Neural cell (in vitro differentiated cells): ENCODE results near the gene ABHD14A. TPM values are rescaled to one million over a fixed set of nuclear protein-coding genes. Genes with fewer than 3 reads are reported as not detected.

Experiments
- H2AFZ ChIP-seq: fragments of 200-600, 300-800 bp; sonication (generic), shearing (Covaris generic); 2 replicates; pipeline ENCODE4 v1.6.0; 2014; ENCODE audit warnings: low read depth, mild to moderate bottlenecking, antibody characterized with exemption, low read length, moderate library complexity
- H3F3A ChIP-seq: fragments of 200-600 bp; shearing (Covaris generic); 2 replicates; pipeline ENCODE4 v1.6.1; 2016; ENCODE audit warnings: mild to moderate bottlenecking, moderate library complexity, mixed read lengths, antibody characterized with exemption, low read length; ENCODE audit not compliant: insufficient read depth, poor library complexity, severe bottlenecking
- H3K27ac ChIP-seq: fragments of 200-600, 300-800 bp; sonication (generic), shearing (Covaris generic); 2 replicates; pipeline ENCODE4 v1.5.1; 2014; ENCODE audit warnings: mild to moderate bottlenecking, low read length, moderate library complexity
- H3K27me3 ChIP-seq: fragments of 300-800, 200-600 bp; sonication (generic), shearing (Covaris generic); 2 replicates; pipeline ENCODE4 v1.6.0; 2014; ENCODE audit warnings: mild to moderate bottlenecking, low read depth, low read length, moderate library complexity; ENCODE audit not compliant: insufficient read depth
- H3K36me3 ChIP-seq: fragments of 300-800, 200-600 bp; sonication (generic), shearing (Covaris generic); 2 replicates; pipeline ENCODE4 v1.5.1; 2014; ENCODE audit warnings: mild to moderate bottlenecking, antibody characterized with exemption, low read length, moderate library complexity; ENCODE audit not compliant: insufficient read depth
- H3K4me2 ChIP-seq: fragments of 300-800, 200-600 bp; sonication (generic), shearing (Covaris generic); 2 replicates; pipeline ENCODE4 v1.6.0; 2014; ENCODE audit warnings: mild to moderate bottlenecking, low read length
- H3K4me3 ChIP-seq: fragments of 300-800, 200-600 bp; sonication (generic), shearing (Covaris generic); 2 replicates; pipeline ENCODE4 v1.5.1; 2014; ENCODE audit warnings: mild to moderate bottlenecking, low read length, moderate library complexity
- H3K79me2 ChIP-seq: fragments of 200-600 bp; shearing (Covaris generic); replicated peaks from 2 replicates; pipeline ENCODE4 v1.6.0; 2014; ENCODE audit warnings: mild to moderate bottlenecking, low read length, moderate library complexity; ENCODE audit not compliant: insufficient read depth
- H3K9ac ChIP-seq: fragments of 300-800, 200-600 bp; sonication (generic), shearing (Covaris generic); 2 replicates; pipeline ENCODE4 v1.6.1; 2016; ENCODE audit warnings: mild to moderate bottlenecking, low read length, mixed read lengths
- H3K9me2 ChIP-seq: fragments of 200-600 bp; shearing (Covaris generic); 2 replicates; pipeline ENCODE4 v1.6.1; 2016; ENCODE audit warnings: mild to moderate bottlenecking, low read length, mixed read lengths; ENCODE audit not compliant: insufficient read depth
- H3K9me3 ChIP-seq: fragments of 200-600, 300-800 bp; sonication (generic), shearing (Covaris generic); 2 replicates; pipeline ENCODE4 v1.6.1; 2016; ENCODE audit warnings: mild to moderate bottlenecking, mixed run types, low read length, moderate library complexity, mixed read lengths
- H4K20me1 ChIP-seq: fragments of 200-600 bp; shearing (Covaris generic); 2 replicates; pipeline ENCODE4 v1.6.1; 2016; ENCODE audit warnings: mild to moderate bottlenecking, mixed run types; ENCODE audit not compliant: insufficient read depth
- CTCF ChIP-seq: fragments of 450-650 bp; IDR thresholded peaks from 2 replicates; pipeline ENCODE4 v1.5.1; 2014; ENCODE audit warnings: antibody characterized with exemption, mild to moderate bottlenecking, moderate library complexity; ENCODE audit not compliant: poor library complexity, severe bottlenecking
- EP300 ChIP-seq: fragments of 450-650 bp; conservative IDR thresholded peaks from 2 replicates; pipeline ENCODE4 v1.6.1; 2014; ENCODE audit warnings: antibody characterized with exemption, mild to moderate bottlenecking, moderate library complexity; ENCODE audit not compliant: poor library complexity, severe bottlenecking
- EZH2 ChIP-seq: fragments of 200-600, 300-800 bp; shearing (Covaris generic), sonication (generic); IDR thresholded peaks from 2 replicates; pipeline ENCODE4 v1.6.1; 2014; ENCODE audit warnings: antibody characterized with exemption, low read length, borderline replicate concordance, mild to moderate bottlenecking; ENCODE audit not compliant: insufficient read depth, poor library complexity, severe bottlenecking
- MXI1 ChIP-seq: fragments of 450-650 bp; conservative IDR thresholded peaks from 2 replicates; pipeline ENCODE4 v1.6.1; 2014; ENCODE audit warnings: antibody characterized with exemption, mild to moderate bottlenecking; ENCODE audit not compliant: poor library complexity, severe bottlenecking
- POLR2AphosphoS5 ChIP-seq: IDR thresholded peaks from 2 replicates; pipeline ENCODE4 v1.6.1; 2012
- RAD21 ChIP-seq: fragments of 450-650 bp; conservative IDR thresholded peaks from 2 replicates; pipeline ENCODE4 v1.6.1; 2014; ENCODE audit warnings: antibody characterized with exemption, mild to moderate bottlenecking, moderate library complexity
- REST ChIP-seq: IDR thresholded peaks from 2 replicates; pipeline ENCODE4 v1.6.1; 2012; ENCODE audit warnings: borderline replicate concordance
- SMC3 ChIP-seq: fragments of 450-650 bp; conservative IDR thresholded peaks from 2 replicates; pipeline ENCODE4 v1.6.1; 2014; ENCODE audit warnings: antibody characterized with exemption, mild to moderate bottlenecking, moderate library complexity; ENCODE audit not compliant: poor library complexity
- TAF1 ChIP-seq: IDR thresholded peaks from 2 replicates; pipeline ENCODE4 v1.6.1; 2012; ENCODE audit warnings: low read depth
- polyA plus RNA-seq: library from polyadenylated mRNA; depleted of rRNA; stranded (reverse); fragments of >200 nt; gene quantifications from 2 replicates; pipeline ENCODE4 v1.2.3, GENCODE V29; 2014

ABHD14A gene
- polyA plus RNA-seq, 1 donor from 2014 or later = 57.8 TPM

GRCh38 chr3:52029053-52029452 lies 54.2 kb downstream of the ABHD14A start:
- no peak overlapping the region for H3K9ac ChIP-seq
- no peaks in the 10 kb centered on the region for H4K20me1 ChIP-seq
- H3K4me2 ChIP-seq = no peak overlapping the region
- H3F3A ChIP-seq = no peaks in the 10 kb centered on the region
- H3K27ac ChIP-seq = no peak overlapping the region
- TF ChIP-seq CTCF (no peak), EZH2 (no peak), MXI1 (no peak), EP300 (no peak), TAF1 (no peak), REST (no peak), SMC3 (no peak), RAD21 (no peak), POLR2AphosphoS5 (no peak)
- no peaks in the 10 kb centered on the region for H3K9me3 ChIP-seq
- no peak overlapping the region for H3K4me3 ChIP-seq
- no peak overlapping the region for H2AFZ ChIP-seq
- no peaks in the 10 kb centered on the region for H3K27me3 ChIP-seq
- no peaks in the 10 kb centered on the region for H3K79me2 ChIP-seq
- no peaks in the 10 kb centered on the region for H3K9me2 ChIP-seq
- H3K36me3 ChIP-seq = no peaks in the 10 kb centered on the region

GRCh38 chr3:52029535-52029934 lies 54.7 kb downstream of the ABHD14A start:
- Histone ChIP-seq H3K4me2 (no peak overlapping the region), H3K4me3 (no peak overlapping the region), H3K9me2 (no peaks in the 10 kb centered on the region), H4K20me1 (no peaks in the 10 kb centered on the region), H2AFZ (no peak overlapping the region), H3K9ac (no peak overlapping the region), H3K36me3 (no peaks in the 10 kb centered on the region), H3F3A (no peaks in the 10 kb centered on the region), H3K9me3 (no peaks in the 10 kb centered on the region), H3K27ac (no peak overlapping the region), H3K27me3 (no peaks in the 10 kb centered on the region), H3K79me2 (no peaks in the 10 kb centered on the region)
- TF ChIP-seq RAD21 (no peak), POLR2AphosphoS5 (no peak), CTCF (no peak), REST (no peak)
